GM11168 (cell line): ENCODE data around the gene CCSAP.

Source experiments
- in situ Hi-C: fragments of 300-500 bp; cut with MboI; formaldehyde crosslinking; loops from one replicate; pipeline ENCODE4 v1.12.0; 2022; ENCODE audit warnings: low sequenced_read_pairs; ENCODE audit not compliant: unreplicated experiment

CCSAP gene

GRCh38 chr1:229365569-229365968 is 22.7 kb upstream of the CCSAP start:
- in situ Hi-C loops = no loop called here

GRCh38 chr1:229364207-229365065 is 21.6 kb upstream of the CCSAP start:
- in situ Hi-C loops = no loop called here

GRCh38 chr1:229363723-229364122 is 20.9 kb upstream of the CCSAP start:
- in situ Hi-C loops = no loop called here

GRCh38 chr1:229360420-229360819 is 17.6 kb upstream of the CCSAP start:
- in situ Hi-C loops = no loop called here

- in situ Hi-C loops = no loop called here
These were observed 12.8 kb upstream of the CCSAP start for GRCh38 chr1:229355661-229356060.

GRCh38 chr1:229354226-229354625 is 11.4 kb upstream of the CCSAP start:
- in situ Hi-C loops = no loop called here

GRCh38 chr1:229352975-229353374 is 10.1 kb upstream of the CCSAP start:
- in situ Hi-C loops = no loop called here

- in situ Hi-C loops = no loop called here
These were observed 6.9 kb upstream of the CCSAP start for GRCh38 chr1:229349463-229350385.

GRCh38 chr1:229347528-229347927 is 4.7 kb upstream of the CCSAP start:
- in situ Hi-C loops = no loop called here

- in situ Hi-C loops = no loop called here
These were observed 2.3 kb upstream of the CCSAP start for GRCh38 chr1:229344937-229345684.

- in situ Hi-C loops = no loop called here
These were observed 1.3 kb upstream of the CCSAP start for GRCh38 chr1:229344139-229344538.

- in situ Hi-C loops = no loop called here
These were observed 832 bp downstream of the CCSAP start for GRCh38 chr1:229341774-229342655.

- in situ Hi-C loops = no loop called here
These were observed 2.4 kb downstream of the CCSAP start for GRCh38 chr1:229340496-229340895.

- in situ Hi-C loops = no loop called here
These were observed 3.3 kb downstream of the CCSAP start for GRCh38 chr1:229339520-229339919.

- in situ Hi-C loops = no loop called here
These were observed 3.8 kb downstream of the CCSAP start for GRCh38 chr1:229339086-229339485.

- in situ Hi-C loops = no loop called here
These were observed 6.5 kb downstream of the CCSAP start for GRCh38 chr1:229336345-229336744.

- in situ Hi-C loops = no loop called here
These were observed 8.1 kb downstream of the CCSAP start for GRCh38 chr1:229334716-229335115.

- in situ Hi-C loops = no loop called here
These were observed 8.6 kb downstream of the CCSAP start for GRCh38 chr1:229334269-229334668.

GRCh38 chr1:229328598-229329362 is 14.1 kb downstream of the CCSAP start:
- in situ Hi-C loops = no loop called here
